Measurements from ENCODE around the gene SPTBN2.

DNA sequence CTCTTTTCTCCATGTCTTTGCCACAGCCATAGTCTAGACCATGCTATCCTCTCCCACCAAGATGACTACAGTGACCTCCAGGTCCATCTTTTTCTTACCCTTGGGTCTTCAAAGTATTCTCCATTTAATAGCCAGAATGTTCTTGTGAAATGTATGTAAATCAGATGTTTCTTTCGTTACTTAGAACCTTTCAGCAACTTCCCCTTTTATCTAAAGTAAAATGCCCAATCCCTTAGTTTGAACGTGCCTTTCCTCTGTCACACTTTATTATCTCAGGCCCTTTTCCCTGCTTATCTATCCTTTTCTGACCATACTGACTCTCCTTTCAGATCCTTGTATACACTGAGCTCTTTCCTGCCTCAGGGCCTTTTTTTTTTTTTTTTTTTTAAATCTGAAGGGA, 69.3 kb downstream of the SPTBN2 start:
- TF ChIP-seq, protein P1, sequence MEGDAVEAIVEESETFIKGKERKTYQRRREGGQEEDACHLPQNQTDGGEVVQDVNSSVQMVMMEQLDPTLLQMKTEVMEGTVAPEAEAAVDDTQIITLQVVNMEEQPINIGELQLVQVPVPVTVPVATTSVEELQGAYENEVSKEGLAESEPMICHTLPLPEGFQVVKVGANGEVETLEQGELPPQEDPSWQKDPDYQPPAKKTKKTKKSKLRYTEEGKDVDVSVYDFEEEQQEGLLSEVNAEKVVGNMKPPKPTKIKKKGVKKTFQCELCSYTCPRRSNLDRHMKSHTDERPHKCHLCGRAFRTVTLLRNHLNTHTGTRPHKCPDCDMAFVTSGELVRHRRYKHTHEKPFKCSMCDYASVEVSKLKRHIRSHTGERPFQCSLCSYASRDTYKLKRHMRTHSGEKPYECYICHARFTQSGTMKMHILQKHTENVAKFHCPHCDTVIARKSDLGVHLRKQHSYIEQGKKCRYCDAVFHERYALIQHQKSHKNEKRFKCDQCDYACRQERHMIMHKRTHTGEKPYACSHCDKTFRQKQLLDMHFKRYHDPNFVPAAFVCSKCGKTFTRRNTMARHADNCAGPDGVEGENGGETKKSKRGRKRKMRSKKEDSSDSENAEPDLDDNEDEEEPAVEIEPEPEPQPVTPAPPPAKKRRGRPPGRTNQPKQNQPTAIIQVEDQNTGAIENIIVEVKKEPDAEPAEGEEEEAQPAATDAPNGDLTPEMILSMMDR (IDR thresholded peaks at IDR 0.05): no peak
- TF ChIP-seq EP300 (IDR thresholded peaks at IDR 0.05) (no peak), POLR2AphosphoS5 (IDR thresholded peaks at IDR 0.05) (no peak), POLR2A (IDR thresholded peaks at IDR 0.05) (no peak)

Data from suprapubic skin (tissue), 4 donors.